Caco-2 (cell line): ENCODE results near the gene KPNA1. TPM values are rescaled to one million over a fixed set of nuclear protein-coding genes. Genes with fewer than 3 reads are reported as not detected.

Source experiments
- total RNA-seq: library from RNA; stranded (reverse); gene quantifications from 2 replicates; pipeline ENCODE4 v1.2.3, GENCODE V29; 2022

KPNA1 gene
- total RNA-seq, 1 experiment from 2014 or later, result 82.0 TPM

Other genes with a start within 250 kb of the KPNA1 start
- 1.0 and 1.1 TPM in 2 replicates for gene CSTA, start 189.7 kb downstream of the KPNA1 start, total RNA-seq
- gene MIX23, start 131.7 kb downstream of the KPNA1 start, total RNA-seq, result 85.2 and 86.2 TPM in 2 replicates
- 35.8 and 37.4 TPM in 2 replicates for gene FAM162A, start 130.8 kb downstream of the KPNA1 start, total RNA-seq
- gene WDR5B, start 98.9 kb downstream of the KPNA1 start, total RNA-seq, result 4.4 and 4.7 TPM in 2 replicates
- gene PARP9, start 49.4 kb upstream of the KPNA1 start, total RNA-seq, result 15.8 and 16.1 TPM in 2 replicates
- 17.3 and 21.9 TPM in 2 replicates for gene DTX3L, start 49.4 kb upstream of the KPNA1 start, total RNA-seq
- 0.07 TPM in 1 of 2 replicates, not detected in the other for gene PARP15, start 62.7 kb upstream of the KPNA1 start, total RNA-seq
- gene PARP14, start 165.9 kb upstream of the KPNA1 start, total RNA-seq, result 23.8 and 27.2 TPM in 2 replicates